ENCODE data around the gene HSFX2. TPM values are rescaled to one million over a fixed set of nuclear protein-coding genes. Genes with fewer than 3 reads are reported as not detected.
"Not testable (repeated sequence)": the region's sequence is repeated elsewhere in the genome, so short reads cannot be mapped to it uniquely, and the experiment has no call there.

HSFX2 gene
- total and polyA plus RNA-seq, 2 experiments from 2014 or later = 0.43 TPM; not detected in 1

DNA sequence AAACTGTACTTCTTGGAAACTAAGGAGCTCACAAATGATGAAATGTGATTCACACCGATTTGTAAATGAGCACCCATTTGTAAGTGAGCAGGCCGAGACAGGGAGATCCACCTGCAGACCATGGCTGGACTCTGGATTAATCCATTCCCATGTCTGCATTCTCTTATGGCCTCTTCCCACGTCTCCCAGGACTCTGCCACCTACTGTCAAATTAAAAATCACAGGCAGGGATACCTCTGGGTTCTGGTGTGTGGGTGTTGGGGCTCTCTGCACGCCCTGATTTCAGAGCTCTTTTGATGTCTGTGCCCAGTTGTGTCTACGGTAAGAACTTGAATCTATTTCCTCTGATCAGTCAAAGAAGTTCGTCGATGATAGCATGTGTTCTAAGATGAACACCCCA lies 4.1 kb downstream of the HSFX2 start:
- H3K9me3 ChIP-seq (ENCODE audit: low read depth); H3K36me3 ChIP-seq (ENCODE audit: low read depth); H3F3A ChIP-seq (ENCODE audit: insufficient read depth); H3K79me2 ChIP-seq (ENCODE audit: insufficient read depth); H3K4me1 ChIP-seq (ENCODE audit: insufficient read depth); DNase-seq; in situ Hi-C loops (cut with MboI); H3K4me2 ChIP-seq (ENCODE audit: unreplicated experiment); H3K27me3 ChIP-seq (replicated peaks; ENCODE audit: insufficient read depth); H2AFZ ChIP-seq; H3K27ac ChIP-seq; H3K9me2 ChIP-seq (ENCODE audit: insufficient read depth); H4K20me1 ChIP-seq (ENCODE audit: insufficient read depth); H3K9ac ChIP-seq; H3K4me3 ChIP-seq: not testable (repeated sequence)
- no CpG with 5 or more reads among the region's 7 CpGs for WGBS, 2 experiments (ENCODE audit: low coverage in 1 of 2, low lambda C conversion rate in 2 of 2, missing lambda C conversion rate in 2 of 2)

GRCh38 chrX:149587359-149587758 lies 7.8 kb downstream of the HSFX2 start, which contains the start of gene MAGEA9B:
TSS of gene MAGEA9B (minus strand) at chrX:149587459. CDS start at chrX:149583179, 4,280 bp downstream.
- H3K4me3 ChIP-seq; H3F3A ChIP-seq (ENCODE audit: insufficient read depth); H3K4me1 ChIP-seq (ENCODE audit: insufficient read depth); H3K4me2 ChIP-seq (ENCODE audit: unreplicated experiment); H3K9me2 ChIP-seq (ENCODE audit: insufficient read depth); H3K9ac ChIP-seq; H3K27ac ChIP-seq; H3K79me2 ChIP-seq (ENCODE audit: insufficient read depth); H3K36me3 ChIP-seq (ENCODE audit: low read depth); H3K9me3 ChIP-seq (ENCODE audit: low read depth); H4K20me1 ChIP-seq (ENCODE audit: insufficient read depth); in situ Hi-C loops (cut with MboI); H2AFZ ChIP-seq; DNase-seq; H3K27me3 ChIP-seq (replicated peaks; ENCODE audit: insufficient read depth): not testable (repeated sequence)
- no CpG with 5 or more reads among the region's 12 CpGs for WGBS, 2 experiments (ENCODE audit: low coverage in 1 of 2, low lambda C conversion rate in 2 of 2, missing lambda C conversion rate in 2 of 2)

GRCh38 chrX:149585631-149586030 lies 9.5 kb downstream of the HSFX2 start:
- H3K4me1 ChIP-seq (ENCODE audit: insufficient read depth); H4K20me1 ChIP-seq (ENCODE audit: insufficient read depth); H3K9me2 ChIP-seq (ENCODE audit: insufficient read depth); DNase-seq; H3K27me3 ChIP-seq (replicated peaks; ENCODE audit: insufficient read depth); H3K9me3 ChIP-seq (ENCODE audit: low read depth); H3K4me3 ChIP-seq; H3K27ac ChIP-seq; H3K4me2 ChIP-seq (ENCODE audit: unreplicated experiment); H3K36me3 ChIP-seq (ENCODE audit: low read depth); H2AFZ ChIP-seq; H3F3A ChIP-seq (ENCODE audit: insufficient read depth); in situ Hi-C loops (cut with MboI); H3K79me2 ChIP-seq (ENCODE audit: insufficient read depth); H3K9ac ChIP-seq: not testable (repeated sequence)
- WGBS, 2 experiments (ENCODE audit: low coverage in 1 of 2, low lambda C conversion rate in 2 of 2, missing lambda C conversion rate in 2 of 2) = 60 to 82% methylated on average over 1 to 3 of the region's 17 CpGs

- DNase-seq; H2AFZ ChIP-seq; H3K27me3 ChIP-seq (replicated peaks; ENCODE audit: insufficient read depth); H3K27ac ChIP-seq; H3K36me3 ChIP-seq (ENCODE audit: low read depth); H3K4me1 ChIP-seq (ENCODE audit: insufficient read depth); H3K4me2 ChIP-seq (ENCODE audit: unreplicated experiment); H3K9ac ChIP-seq; H3K4me3 ChIP-seq; H3K9me2 ChIP-seq (ENCODE audit: insufficient read depth); in situ Hi-C loops (cut with MboI); H3F3A ChIP-seq (ENCODE audit: insufficient read depth); H3K79me2 ChIP-seq (ENCODE audit: insufficient read depth); H3K9me3 ChIP-seq (ENCODE audit: low read depth); H4K20me1 ChIP-seq (ENCODE audit: insufficient read depth): not testable (repeated sequence)
- no CpG with 5 or more reads among the region's 1 CpG for WGBS, 2 experiments (ENCODE audit: low coverage in 1 of 2, low lambda C conversion rate in 2 of 2, missing lambda C conversion rate in 2 of 2)
Observed at GRCh38 chrX:149573456-149573855, 21.7 kb downstream of the HSFX2 start.

DNA sequence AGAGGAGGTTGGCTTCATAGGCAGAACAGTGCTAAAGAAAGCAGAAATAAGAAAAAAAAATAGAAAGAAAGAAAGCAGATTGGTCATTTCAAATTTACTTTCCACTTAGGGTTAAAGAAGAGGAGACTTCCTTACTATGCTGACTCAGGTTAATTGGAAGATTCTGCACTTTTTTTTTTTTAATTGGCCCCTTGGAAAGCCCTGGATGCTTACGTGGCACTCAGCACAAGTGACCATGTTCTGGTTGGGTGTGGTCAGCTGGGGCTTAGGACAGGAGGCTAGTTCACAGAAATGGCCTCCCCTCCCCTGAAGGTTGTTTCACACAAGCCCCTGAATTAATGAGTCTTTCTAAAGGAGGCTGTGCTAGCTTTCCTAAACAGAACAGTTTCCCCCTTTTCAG lies 22.4 kb downstream of the HSFX2 start:
- Histone ChIP-seq H3K9me2 (ENCODE audit: insufficient read depth) (no peaks in the 10 kb centered on the region), H3K9me3 (ENCODE audit: low read depth) (no peaks in the 10 kb centered on the region), H2AFZ (no peak overlapping the region; the same call in 1 of the 2 replicates), H3K27ac (peak overlapping the region; percentile 27; the same call in 1 of the 2 replicates), H3K4me3 (no peak overlapping the region), H3K4me2 (ENCODE audit: unreplicated experiment) (no peak overlapping the region), H3K36me3 (ENCODE audit: low read depth) (no peaks in the 10 kb centered on the region), H3K4me1 (ENCODE audit: insufficient read depth) (no peaks in the 10 kb centered on the region), H3K9ac (no peak overlapping the region), H3K27me3 (replicated peaks; ENCODE audit: insufficient read depth) (no peaks in the 10 kb centered on the region), H4K20me1 (ENCODE audit: insufficient read depth) (no peaks in the 10 kb centered on the region), H3F3A (ENCODE audit: insufficient read depth) (no peaks in the 10 kb centered on the region), H3K79me2 (ENCODE audit: insufficient read depth) (no peaks in the 10 kb centered on the region)
- TF ChIP-seq EZH2 (IDR thresholded peaks at IDR 0.05; ENCODE audit: insufficient read depth, poor library complexity, severe bottlenecking) (no peak), EZH2phosphoT487 (IDR thresholded peaks at IDR 0.05; ENCODE audit: insufficient read depth, low read depth) (no peak)
- peak; percentile 26 for DNase-seq
- 17 to 20% methylated on average over 1 of the region's 1 CpG for WGBS, 2 experiments (ENCODE audit: low coverage in 1 of 2, low lambda C conversion rate in 2 of 2, missing lambda C conversion rate in 2 of 2)
- in situ Hi-C loops (cut with MboI) = no loop called here

Data from GM23248 (cell line).